Liver (tissue), 9 donors: ENCODE results near the gene RASSF10. TPM values are rescaled to one million over a fixed set of nuclear protein-coding genes. Genes with fewer than 3 reads are reported as not detected.

ENCODE experiments used
- DNase-seq: peaks from one replicate; pipeline ENCODE4 v3.0.0-alpha.2; 2017; ENCODE audit warnings: low spot score
- H3K27ac ChIP-seq, 2 donors: one replicate each; pipeline ENCODE4 v1.7.0; 2013; ENCODE audit warnings: inconsistent platforms in 2 of 2, low read length in 2 of 2, control low read depth in 1 of 2, low read depth in 1 of 2, mild to moderate bottlenecking in 1 of 2
- H3K27me3 ChIP-seq, 4 donors: one replicate each; pipeline versions ENCODE4 v1.6.1 to v1.7.0; 2013; ENCODE audit warnings: low read length in 3 of 4, inconsistent platforms in 1 of 4, mild to moderate bottlenecking in 1 of 4, moderate library complexity in 1 of 4; ENCODE audit not compliant: control insufficient read depth in 4 of 4, insufficient read depth in 4 of 4
- H3K36me3 ChIP-seq, 4 donors: one replicate each; pipeline versions ENCODE4 v1.6.1 to v1.7.0; 2013; ENCODE audit warnings: low read length in 3 of 4, mild to moderate bottlenecking in 3 of 4, low read depth in 1 of 4, moderate library complexity in 1 of 4; ENCODE audit not compliant: control insufficient read depth in 4 of 4, insufficient read depth in 3 of 4
- H3K4me1 ChIP-seq, 4 donors: one replicate each; pipeline versions ENCODE4 v1.6.1 to v1.7.0; 2013; ENCODE audit warnings: low read length in 3 of 4, mild to moderate bottlenecking in 3 of 4, moderate library complexity in 1 of 4; ENCODE audit not compliant: control insufficient read depth in 4 of 4, insufficient read depth in 4 of 4
- H3K4me3 ChIP-seq, 3 donors: one replicate each; pipeline versions ENCODE4 v1.6.1 to v1.7.0; 2013; ENCODE audit warnings: low read length in 3 of 3, control low read depth in 1 of 3, low read depth in 1 of 3, mild to moderate bottlenecking in 1 of 3
- H3K9ac ChIP-seq, 2 donors: one replicate each; pipeline ENCODE4 v1.7.0; 2013; ENCODE audit warnings: low read length in 2 of 2, mild to moderate bottlenecking in 2 of 2, moderate library complexity in 2 of 2, control low read depth in 1 of 2, low read depth in 1 of 2
- H3K9me3 ChIP-seq, 4 donors: one replicate each; pipeline versions ENCODE4 v1.6.1 to v1.7.0; 2013; ENCODE audit warnings: low read length in 3 of 4; ENCODE audit not compliant: control insufficient read depth in 4 of 4
- EGR1 ChIP-seq, 2 donors: IDR thresholded peaks; 2 replicates each; pipeline ENCODE4 v1.6.1; 2016 to 2018; ENCODE audit warnings: antibody characterized with exemption in 2 of 2, low read depth in 2 of 2
- FOXA1 ChIP-seq: IDR thresholded peaks from 2 replicates; pipeline ENCODE4 v1.6.1; 2016; ENCODE audit warnings: antibody characterized with exemption
- FOXA2 ChIP-seq: IDR thresholded peaks from 2 replicates; pipeline ENCODE4 v1.6.1; 2016; ENCODE audit warnings: antibody characterized with exemption
- HNF4A ChIP-seq, 2 donors: conservative IDR thresholded peaks; 2 replicates each; pipeline ENCODE4 v1.6.1; 2016; ENCODE audit warnings: antibody characterized with exemption in 2 of 2, mild to moderate bottlenecking in 2 of 2
- HNF4G ChIP-seq: IDR thresholded peaks from 2 replicates; pipeline ENCODE4 v1.6.1; 2016; ENCODE audit warnings: antibody characterized with exemption
- JUND ChIP-seq, 2 donors: IDR thresholded peaks; 2 replicates each; pipeline ENCODE4 v1.6.1; 2016; ENCODE audit warnings: antibody characterized with exemption in 2 of 2
- RAD21 ChIP-seq, 2 donors: IDR thresholded peaks; 2 replicates each; pipeline ENCODE4 v1.6.1; 2016; ENCODE audit warnings: antibody characterized with exemption in 2 of 2, mild to moderate bottlenecking in 2 of 2
- RXRA ChIP-seq, 2 donors: IDR thresholded peaks; 2 replicates each; pipeline ENCODE4 v1.6.1; 2017 to 2018; ENCODE audit warnings: antibody characterized with exemption in 2 of 2, mild to moderate bottlenecking in 1 of 2
- SP1 ChIP-seq: IDR thresholded peaks from 2 replicates; pipeline ENCODE4 v1.6.1; 2018; ENCODE audit warnings: antibody characterized with exemption, mild to moderate bottlenecking
- TAF1 ChIP-seq: conservative IDR thresholded peaks from 2 replicates; pipeline ENCODE4 v1.6.1; 2016; ENCODE audit warnings: antibody characterized with exemption, mild to moderate bottlenecking
- YY1 ChIP-seq: IDR thresholded peaks from 2 replicates; pipeline ENCODE4 v1.6.1; 2016; ENCODE audit warnings: antibody characterized with exemption, mild to moderate bottlenecking
- WGBS: extraction: QIAGEN DNeasy Blood & Tissue Kit; methylation state at CpG from one replicate; pipeline ENCODE4 v1.1.7; 2013; 5-methylcytosine and 5-hydroxymethylcytosine counted together
- polyA plus RNA-seq, 2 donors: library from polyadenylated mRNA; stranded (reverse) in 1 of 2; unstranded in 1 of 2; fragments of 200-250 nt in 1 of 2; fragments of >200 nt in 1 of 2; fragmentation: Nextera tagmentation in 1 of 2; extraction: Ambion mirVana in 1 of 2; gene quantifications; one replicate each; pipeline versions ENCODE4 v1.2.1 to v1.2.3, GENCODE V29; 2013 to 2015
- total RNA-seq, 2 donors: library from RNA; depleted of rRNA; stranded (reverse); fragments of >200 nt; gene quantifications; one replicate each; pipeline ENCODE4 v1.2.3, GENCODE V29; 2014
- TF ChIP-seq, protein P1 (sequence below): fragments of 150-350 bp; IDR thresholded peaks from 2 replicates; pipeline ENCODE4 v1.5.1; 2017; ENCODE audit warnings: improper control_type of control experiment, low read depth, low read length; ENCODE audit not compliant: missing input control
- TF ChIP-seq, protein P2 (sequence below): IDR thresholded peaks from 2 replicates; pipeline ENCODE4 v1.6.1; 2016; ENCODE audit warnings: antibody characterized with exemption
- TF ChIP-seq, protein P3 (sequence below): IDR thresholded peaks from 2 replicates; pipeline ENCODE4 v1.6.1; 2016; ENCODE audit warnings: antibody characterized with exemption
- TF ChIP-seq, protein P4 (sequence below): IDR thresholded peaks from 2 replicates; pipeline ENCODE4 v1.6.1; 2016; ENCODE audit warnings: antibody characterized with exemption
- donor health status: healthy.
- donor health status: healthy.
- donor health status: healthy.
- donor health status: healthy.
- donor health status: healthy.

RASSF10 gene
- total and polyA plus RNA-seq, 4 donors: 0.03 to 1.9 (median 0.08) TPM; not detected in 1

DNA sequence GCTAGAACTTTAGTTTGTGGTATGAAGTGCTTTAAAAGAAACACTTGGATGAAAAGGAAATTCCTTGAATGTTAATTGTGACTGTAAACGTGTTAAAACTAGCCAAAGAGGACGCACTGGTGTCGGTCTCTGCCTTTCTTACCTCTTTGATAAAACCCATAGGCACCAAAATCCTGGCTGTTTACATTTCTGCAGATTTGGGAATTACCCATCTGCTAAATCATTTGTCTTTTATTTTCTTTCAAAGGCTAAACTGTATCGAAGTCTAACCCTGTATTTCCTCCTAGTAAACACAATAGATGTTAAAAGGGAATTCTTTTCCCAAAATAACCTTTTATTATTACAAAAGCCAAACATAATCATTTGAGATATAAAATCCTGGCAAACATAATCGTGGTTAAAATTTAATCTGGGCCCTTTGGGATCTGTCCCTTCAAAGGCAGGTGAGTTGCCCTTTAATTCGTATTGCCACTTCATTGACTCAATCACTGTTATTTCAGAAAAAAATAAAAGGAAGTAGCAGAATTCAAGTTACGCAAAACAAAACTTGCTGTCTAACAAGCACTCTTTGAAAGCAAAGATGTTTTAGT, 2.4 kb downstream of the RASSF10 start:
- no peak for DNase-seq
- Histone ChIP-seq H3K4me3 (no peak overlapping the region), H3K27ac (no peak overlapping the region), H3K27me3 (peaks cover 0 to 14% (median 7%) of the 10 kb centered on the region in 4 donors), H3K4me1 (peaks cover 26 to 52% (median 42%) of the 10 kb centered on the region in 4 donors), H3K9ac (no peak overlapping the region), H3K36me3 (no peaks in the 10 kb centered on the region), H3K9me3 (peaks cover 0 to 9% (median 0%) of the 10 kb centered on the region in 4 donors)
- peak; percentile 37 to 60 for TF ChIP-seq HNF4A (conservative IDR thresholded peaks at IDR 0.05)
- TF ChIP-seq JUND (IDR thresholded peaks at IDR 0.05): peak in 1 of 2 donors; percentile 15
- TF ChIP-seq SP1: no peak
- TF ChIP-seq FOXA1: no peak
- TF ChIP-seq, protein P1, sequence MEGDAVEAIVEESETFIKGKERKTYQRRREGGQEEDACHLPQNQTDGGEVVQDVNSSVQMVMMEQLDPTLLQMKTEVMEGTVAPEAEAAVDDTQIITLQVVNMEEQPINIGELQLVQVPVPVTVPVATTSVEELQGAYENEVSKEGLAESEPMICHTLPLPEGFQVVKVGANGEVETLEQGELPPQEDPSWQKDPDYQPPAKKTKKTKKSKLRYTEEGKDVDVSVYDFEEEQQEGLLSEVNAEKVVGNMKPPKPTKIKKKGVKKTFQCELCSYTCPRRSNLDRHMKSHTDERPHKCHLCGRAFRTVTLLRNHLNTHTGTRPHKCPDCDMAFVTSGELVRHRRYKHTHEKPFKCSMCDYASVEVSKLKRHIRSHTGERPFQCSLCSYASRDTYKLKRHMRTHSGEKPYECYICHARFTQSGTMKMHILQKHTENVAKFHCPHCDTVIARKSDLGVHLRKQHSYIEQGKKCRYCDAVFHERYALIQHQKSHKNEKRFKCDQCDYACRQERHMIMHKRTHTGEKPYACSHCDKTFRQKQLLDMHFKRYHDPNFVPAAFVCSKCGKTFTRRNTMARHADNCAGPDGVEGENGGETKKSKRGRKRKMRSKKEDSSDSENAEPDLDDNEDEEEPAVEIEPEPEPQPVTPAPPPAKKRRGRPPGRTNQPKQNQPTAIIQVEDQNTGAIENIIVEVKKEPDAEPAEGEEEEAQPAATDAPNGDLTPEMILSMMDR: no peak
- TF ChIP-seq, protein P2, sequence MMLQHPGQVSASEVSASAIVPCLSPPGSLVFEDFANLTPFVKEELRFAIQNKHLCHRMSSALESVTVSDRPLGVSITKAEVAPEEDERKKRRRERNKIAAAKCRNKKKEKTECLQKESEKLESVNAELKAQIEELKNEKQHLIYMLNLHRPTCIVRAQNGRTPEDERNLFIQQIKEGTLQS: no peak
- peak in 1 of 2 donors; percentile 49 for TF ChIP-seq RXRA (IDR thresholded peaks at IDR 0.05)
- no peak for TF ChIP-seq HNF4G
- TF ChIP-seq, protein P3, sequence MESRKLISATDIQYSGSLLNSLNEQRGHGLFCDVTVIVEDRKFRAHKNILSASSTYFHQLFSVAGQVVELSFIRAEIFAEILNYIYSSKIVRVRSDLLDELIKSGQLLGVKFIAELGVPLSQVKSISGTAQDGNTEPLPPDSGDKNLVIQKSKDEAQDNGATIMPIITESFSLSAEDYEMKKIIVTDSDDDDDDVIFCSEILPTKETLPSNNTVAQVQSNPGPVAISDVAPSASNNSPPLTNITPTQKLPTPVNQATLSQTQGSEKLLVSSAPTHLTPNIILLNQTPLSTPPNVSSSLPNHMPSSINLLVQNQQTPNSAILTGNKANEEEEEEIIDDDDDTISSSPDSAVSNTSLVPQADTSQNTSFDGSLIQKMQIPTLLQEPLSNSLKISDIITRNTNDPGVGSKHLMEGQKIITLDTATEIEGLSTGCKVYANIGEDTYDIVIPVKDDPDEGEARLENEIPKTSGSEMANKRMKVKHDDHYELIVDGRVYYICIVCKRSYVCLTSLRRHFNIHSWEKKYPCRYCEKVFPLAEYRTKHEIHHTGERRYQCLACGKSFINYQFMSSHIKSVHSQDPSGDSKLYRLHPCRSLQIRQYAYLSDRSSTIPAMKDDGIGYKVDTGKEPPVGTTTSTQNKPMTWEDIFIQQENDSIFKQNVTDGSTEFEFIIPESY: no peak
- TF ChIP-seq RAD21 (IDR thresholded peaks at IDR 0.05): no peak
- TF ChIP-seq FOXA2: no peak
- no peak for TF ChIP-seq EGR1 (IDR thresholded peaks at IDR 0.05; ENCODE audit: low read depth in 2 of 2)
- TF ChIP-seq YY1: peak; percentile 10
- TF ChIP-seq TAF1: no peak
- TF ChIP-seq, protein P4, sequence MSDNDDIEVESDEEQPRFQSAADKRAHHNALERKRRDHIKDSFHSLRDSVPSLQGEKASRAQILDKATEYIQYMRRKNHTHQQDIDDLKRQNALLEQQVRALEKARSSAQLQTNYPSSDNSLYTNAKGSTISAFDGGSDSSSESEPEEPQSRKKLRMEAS: peak; percentile 28
- 8% methylated on average over 7 of the region's 7 CpGs for WGBS

DNA sequence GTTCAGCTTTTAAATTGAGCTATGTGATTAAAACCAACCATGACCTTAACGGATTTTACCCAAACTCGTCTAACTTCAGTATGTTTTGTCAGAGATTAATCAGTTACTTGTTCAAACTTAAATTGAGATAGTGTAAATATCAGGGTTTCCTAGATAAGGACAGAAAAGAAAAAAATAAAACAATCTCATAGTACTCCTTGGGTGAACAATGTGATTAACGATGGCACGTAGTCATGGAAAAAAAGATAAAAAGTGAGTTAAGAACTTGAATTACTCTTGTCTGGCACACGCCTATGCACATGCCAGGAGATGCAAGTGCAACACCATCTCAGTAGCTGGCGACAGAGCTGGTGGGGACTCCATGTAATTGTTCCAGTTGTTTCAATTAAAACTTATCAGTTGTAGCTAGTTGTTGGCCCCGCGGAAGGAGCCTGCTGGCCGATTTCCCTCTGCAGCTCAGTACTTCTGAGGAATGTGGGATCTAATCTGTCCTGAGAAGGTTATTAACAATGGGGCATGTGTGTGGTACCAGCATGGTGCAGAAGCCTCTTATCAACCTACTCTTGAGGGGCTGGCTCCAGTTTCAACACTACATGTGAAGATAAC, 3.0 kb downstream of the RASSF10 start:
- Histone ChIP-seq H3K36me3 (no peaks in the 10 kb centered on the region), H3K27me3 (peaks cover 0 to 8% (median 4%) of the 10 kb centered on the region in 4 donors), H3K9ac (no peak overlapping the region), H3K4me1 (peaks cover 26 to 52% (median 42%) of the 10 kb centered on the region in 4 donors), H3K27ac (no peak overlapping the region), H3K9me3 (peaks cover 0 to 7% (median 0%) of the 10 kb centered on the region in 4 donors), H3K4me3 (no peak overlapping the region)
- DNase-seq: no peak
- peak; percentile 24 for TF ChIP-seq FOXA2
- TF ChIP-seq, protein P2: no peak
- WGBS: 12% methylated on average over 9 of the region's 9 CpGs
